OCI-LY1 (cell line): Measurements from ENCODE around the gene ZNF480.

ENCODE experiments used
- H2AFZ ChIP-seq: fragments of 200-600 bp; sonication (generic), shearing (Covaris generic); 2 replicates; pipeline ENCODE4 v1.6.0; 2014; ENCODE audit warnings: antibody characterized with exemption, mild to moderate bottlenecking, low read length
- H3F3A ChIP-seq: fragments of 200-600 bp; sonication (generic), shearing (Covaris generic); 2 replicates; pipeline ENCODE4 v1.6.0; 2014; ENCODE audit warnings: mild to moderate bottlenecking, antibody characterized with exemption, low read length, moderate library complexity; ENCODE audit not compliant: insufficient read depth
- H3K27ac ChIP-seq: fragments of 200-600 bp; sonication (generic); 2 replicates; pipeline ENCODE4 v1.5.1; 2014; ENCODE audit warnings: low read length, mixed run types, mild to moderate bottlenecking, low read depth; ENCODE audit not compliant: poor library complexity, severe bottlenecking
- H3K27me3 ChIP-seq: fragments of 200-600 bp; sonication (generic); 2 replicates; pipeline ENCODE4 v1.6.0; 2014; ENCODE audit warnings: antibody characterized with exemption, mild to moderate bottlenecking, low read length, moderate library complexity; ENCODE audit not compliant: insufficient read depth
- H3K36me3 ChIP-seq: fragments of 200-600 bp; sonication (generic); 2 replicates; pipeline ENCODE4 v1.6.1; 2014; ENCODE audit warnings: mild to moderate bottlenecking, antibody characterized with exemption, low read length, moderate library complexity, mixed read lengths; ENCODE audit not compliant: insufficient read depth
- H3K4me1 ChIP-seq: fragments of 200-600 bp; sonication (generic); 2 replicates; pipeline ENCODE4 v1.5.1; 2014; ENCODE audit warnings: mild to moderate bottlenecking, low read length, moderate library complexity; ENCODE audit not compliant: insufficient read depth, severe bottlenecking
- H3K4me2 ChIP-seq: fragments of 200-600 bp; sonication (generic), shearing (Covaris generic); 2 replicates; pipeline ENCODE4 v1.6.1; 2014; ENCODE audit warnings: low read length
- H3K4me3 ChIP-seq: fragments of 200-600 bp; sonication (generic); 2 replicates; pipeline ENCODE4 v1.5.1; 2014; ENCODE audit warnings: low read length, low read depth, mild to moderate bottlenecking, mixed read lengths; ENCODE audit not compliant: poor library complexity, severe bottlenecking
- H3K79me2 ChIP-seq: fragments of 200-600 bp; shearing (Covaris generic); 2 replicates; pipeline ENCODE4 v1.6.1; 2016; ENCODE audit warnings: mixed run types, low read length, mixed read lengths; ENCODE audit not compliant: insufficient read depth
- H3K9ac ChIP-seq: fragments of 200-600 bp; sonication (generic), shearing (Covaris generic); 2 replicates; pipeline ENCODE4 v1.6.1; 2014; ENCODE audit warnings: mild to moderate bottlenecking, low read length, mixed read lengths
- H3K9me2 ChIP-seq: fragments of 200-600 bp; sonication (generic), shearing (Covaris generic); 2 replicates; pipeline ENCODE4 v1.6.1; 2014; ENCODE audit warnings: low read depth, mild to moderate bottlenecking, low read length, mixed read lengths
- H3K9me3 ChIP-seq: fragments of 200-600 bp; shearing (Covaris generic); 2 replicates; pipeline ENCODE4 v1.6.1; 2014; ENCODE audit warnings: low read length, mixed read lengths
- H4K20me1 ChIP-seq: fragments of 200-600 bp; sonication (generic), shearing (Covaris generic); 2 replicates; pipeline ENCODE4 v1.6.0; 2016; ENCODE audit warnings: mild to moderate bottlenecking, low read length; ENCODE audit not compliant: insufficient read depth
- CTCF ChIP-seq: fragments of 200-600 bp; sonication (generic), shearing (Covaris generic); IDR thresholded peaks from 2 replicates; pipeline ENCODE4 v1.5.1; 2017; ENCODE audit warnings: mild to moderate bottlenecking, antibody characterized with exemption, low read length, moderate library complexity, mixed read lengths
- EZH2 ChIP-seq: fragments of 200-600 bp; sonication (generic), shearing (Covaris generic); IDR thresholded peaks from 2 replicates; pipeline ENCODE4 v1.8.0; 2017; ENCODE audit warnings: borderline replicate concordance, mixed run types, mild to moderate bottlenecking, antibody characterized with exemption, low read length, moderate library complexity, mixed read lengths

The ZNF480 gene

DNA sequence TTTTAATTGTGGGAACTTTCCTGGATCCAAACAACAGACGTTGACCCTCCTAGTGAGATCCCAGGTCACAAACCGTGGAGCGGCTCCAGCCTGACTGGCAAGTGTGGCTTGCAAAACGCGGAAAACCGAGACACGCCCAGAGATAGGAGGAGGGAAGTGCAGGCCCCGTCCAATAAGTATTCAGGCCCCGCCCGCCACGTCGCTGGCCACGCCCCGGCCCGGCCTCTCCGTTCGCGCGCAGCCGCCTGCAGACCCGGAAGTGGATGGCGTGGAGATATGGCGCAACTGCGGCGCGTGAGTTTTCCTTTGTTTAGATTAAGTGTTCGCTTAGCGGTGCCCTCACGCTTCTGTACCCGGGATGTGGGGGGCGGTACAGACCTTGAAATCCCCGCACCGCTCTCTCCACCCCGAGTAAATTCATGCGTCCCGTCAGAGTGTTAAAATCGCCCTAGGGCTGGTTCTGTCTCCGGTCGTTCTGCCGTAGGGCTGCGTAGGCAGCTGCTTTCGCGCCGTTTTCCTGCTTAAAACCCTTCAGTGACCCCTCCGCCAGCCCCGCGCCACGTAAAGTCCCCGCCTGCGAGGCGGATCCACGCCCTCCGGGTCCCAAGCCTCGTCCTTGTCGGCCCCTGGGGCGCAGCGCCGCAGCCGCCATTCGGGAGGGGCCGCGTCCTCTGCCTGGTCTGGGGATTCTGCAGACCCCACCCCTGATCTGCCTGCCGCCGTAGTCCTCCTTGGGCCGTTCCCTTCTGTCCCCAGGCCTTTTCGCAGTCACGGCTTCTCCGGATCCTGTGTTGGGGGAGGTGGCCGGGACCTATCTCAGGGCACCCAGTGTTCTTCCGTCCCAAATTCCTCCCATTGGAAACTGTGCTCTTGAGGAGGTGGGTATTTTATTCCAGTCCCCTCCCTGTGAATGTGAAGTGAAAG, 27.4 kb upstream of the ZNF480 start, which contains the start of gene ZNF766:
Gene ZNF766, plus strand, starts transcription at position 250 of the 924 bp plus-strand sequence. Its CDS starts 27 bp downstream, at position 277.
- H3K79me2 ChIP-seq, result peaks cover 36% of the 10 kb centered on the region
- H3K9me2 ChIP-seq, result no peaks in the 10 kb centered on the region
- H3K4me3 ChIP-seq, result peak within 1 kb of the TSS; percentile 87
- H3K4me1 ChIP-seq, result peaks cover 13% of the 10 kb centered on the region
- peaks cover 40% of the 10 kb centered on the region for H3K36me3 ChIP-seq
- peaks cover 27% of the 10 kb centered on the region for H3K9me3 ChIP-seq
- peak within 1 kb of the TSS; percentile 11 for H3K27ac ChIP-seq
- TF ChIP-seq CTCF (no peak), EZH2 (no peak)
- H3F3A ChIP-seq, result no peaks in the 10 kb centered on the region
- H3K4me2 ChIP-seq, result peak within 1 kb of the TSS; percentile 98
- H2AFZ ChIP-seq, result 0 out of 2 replicates have a peak within 1 kb of the TSS, but pooled peaks have one; percentile 62
- H3K27me3 ChIP-seq, result no peaks in the 10 kb centered on the region
- H3K9ac ChIP-seq, result peak within 1 kb of the TSS; percentile 94
- H4K20me1 ChIP-seq, result no peaks in the 10 kb centered on the region

GRCh38 chr19:52270266-52270885, 26.6 kb upstream of the ZNF480 start:
- Histone ChIP-seq H3K9me2 (no peaks in the 10 kb centered on the region), H3K9ac (peak overlapping the region; percentile 94), H2AFZ (no peak overlapping the region), H3K4me2 (peak overlapping the region; percentile 98), H3K4me3 (peak overlapping the region; percentile 87), H3K79me2 (peaks cover 44% of the 10 kb centered on the region), H4K20me1 (no peaks in the 10 kb centered on the region), H3K27me3 (no peaks in the 10 kb centered on the region), H3K36me3 (peaks cover 47% of the 10 kb centered on the region), H3F3A (no peaks in the 10 kb centered on the region), H3K27ac (peak overlapping the region; percentile 11), H3K9me3 (peaks cover 29% of the 10 kb centered on the region), H3K4me1 (peaks cover 13% of the 10 kb centered on the region)
- TF ChIP-seq CTCF, result no peak
- no peak for TF ChIP-seq EZH2

- TF ChIP-seq CTCF (no peak), EZH2 (no peak)
Measured at GRCh38 chr19:52273301-52273700, 23.7 kb upstream of the ZNF480 start.

More at GRCh38 chr19:52273301-52273700, 23.7 kb upstream of the ZNF480 start:
- H3K9me3 ChIP-seq, result peaks cover 27% of the 10 kb centered on the region
- H3K36me3 ChIP-seq, result peaks cover 77% of the 10 kb centered on the region
- no peak overlapping the region for H2AFZ ChIP-seq
- peaks cover 13% of the 10 kb centered on the region for H3K4me1 ChIP-seq
- no peak overlapping the region for H3K4me3 ChIP-seq
- peaks cover 71% of the 10 kb centered on the region for H3K79me2 ChIP-seq
- H3K9me2 ChIP-seq, result no peaks in the 10 kb centered on the region
- no peak overlapping the region for H3K27ac ChIP-seq
- H3K4me2 ChIP-seq, result no peak overlapping the region
- H3K27me3 ChIP-seq, result no peaks in the 10 kb centered on the region
- H3K9ac ChIP-seq, result no peak overlapping the region
- no peaks in the 10 kb centered on the region for H3F3A ChIP-seq
- H4K20me1 ChIP-seq, result no peaks in the 10 kb centered on the region
